Activated CD8-positive, alpha-beta memory T cell treated with anti-CD3 and anti-CD28 coated beads, Interleukin-2, amount 50 U/mL, for 1 hour (primary cell): ENCODE data around the gene PGF.

Experiments used
- DNase-seq: peaks from one replicate; pipeline ENCODE4 v3.0.0-alpha.2; 2020; ENCODE audit errors: extremely low read depth

The PGF gene

DNA sequence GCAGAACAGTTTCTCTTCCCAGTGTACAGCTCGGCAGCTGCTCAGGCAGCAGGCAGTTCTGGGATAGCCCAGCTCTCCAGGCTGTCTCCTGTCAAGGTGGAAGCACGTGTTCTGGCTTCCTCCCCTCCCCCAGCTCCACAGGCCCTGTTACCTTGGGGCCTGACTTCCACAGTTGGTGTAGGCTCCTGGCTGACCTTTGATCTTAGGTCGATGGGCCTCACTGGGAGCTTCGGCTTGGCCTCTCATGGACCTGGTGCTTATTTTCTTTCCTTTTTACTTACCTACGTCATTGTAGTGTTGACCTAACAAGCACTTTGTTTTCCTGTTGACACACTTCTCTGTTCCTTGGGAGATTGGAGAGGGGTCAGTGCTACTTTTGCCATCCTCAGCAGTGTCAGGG is 56.7 kb downstream of the PGF start:
- DNase-seq: no peak

DNA sequence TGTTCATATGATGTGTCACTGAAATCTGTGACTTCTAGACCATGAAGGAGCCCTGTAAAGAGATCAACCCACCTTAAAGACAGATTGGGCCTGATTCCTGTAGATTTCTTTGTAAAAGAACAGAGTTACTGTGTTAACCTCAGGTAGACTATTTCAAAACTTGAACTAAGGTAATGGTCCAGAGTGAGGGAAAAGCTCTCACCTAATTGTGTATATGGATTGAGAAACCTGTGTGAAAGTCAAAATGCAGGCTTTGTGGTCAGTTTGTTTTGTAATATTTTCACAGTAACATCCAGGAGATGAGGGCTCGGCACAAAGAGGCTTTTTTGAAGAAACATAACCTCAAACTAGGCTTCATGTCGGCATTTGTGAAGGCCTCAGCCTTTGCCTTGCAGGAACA is 57.3 kb downstream of the PGF start:
- DNase-seq: no peak

DNA sequence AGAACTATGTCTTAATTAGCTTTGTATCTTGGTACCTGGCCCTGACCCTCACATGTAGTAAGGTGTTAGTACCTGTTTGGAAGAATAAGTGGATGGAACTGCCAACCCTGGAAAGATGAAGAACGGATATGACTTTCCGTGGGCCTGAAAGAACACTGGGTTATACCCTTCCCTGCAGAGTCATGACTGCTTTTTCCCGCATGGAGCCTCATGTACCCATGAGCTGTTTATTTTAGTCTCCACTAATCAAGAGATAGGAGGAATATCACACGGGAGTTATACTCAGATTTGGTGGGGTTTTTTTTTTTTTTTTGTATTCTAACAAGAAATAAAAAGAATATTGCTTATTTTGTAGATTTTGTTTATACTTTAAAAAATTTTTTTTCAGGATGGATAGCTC is 57.8 kb downstream of the PGF start:
- DNase-seq: no peak

DNA sequence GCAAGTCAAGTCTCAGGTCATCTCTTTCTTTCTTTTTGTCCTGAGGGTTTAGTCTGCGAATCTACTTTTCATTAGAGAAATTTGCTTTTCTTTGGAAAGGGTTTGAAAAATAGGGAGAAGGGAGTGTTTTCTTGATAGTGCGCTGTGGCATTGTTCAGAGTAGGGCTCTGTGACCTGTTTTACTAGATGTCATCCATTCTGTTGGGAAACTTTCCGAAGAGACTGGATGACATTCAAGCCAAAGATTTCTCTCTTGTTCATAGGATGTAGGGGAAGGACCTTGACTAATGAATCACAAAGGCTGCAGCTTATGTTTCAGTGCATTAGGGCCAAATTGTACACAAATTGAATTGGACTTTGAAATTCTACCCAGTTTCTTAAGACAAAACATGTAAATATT is 59.0 kb downstream of the PGF start:
- DNase-seq: no peak

DNA sequence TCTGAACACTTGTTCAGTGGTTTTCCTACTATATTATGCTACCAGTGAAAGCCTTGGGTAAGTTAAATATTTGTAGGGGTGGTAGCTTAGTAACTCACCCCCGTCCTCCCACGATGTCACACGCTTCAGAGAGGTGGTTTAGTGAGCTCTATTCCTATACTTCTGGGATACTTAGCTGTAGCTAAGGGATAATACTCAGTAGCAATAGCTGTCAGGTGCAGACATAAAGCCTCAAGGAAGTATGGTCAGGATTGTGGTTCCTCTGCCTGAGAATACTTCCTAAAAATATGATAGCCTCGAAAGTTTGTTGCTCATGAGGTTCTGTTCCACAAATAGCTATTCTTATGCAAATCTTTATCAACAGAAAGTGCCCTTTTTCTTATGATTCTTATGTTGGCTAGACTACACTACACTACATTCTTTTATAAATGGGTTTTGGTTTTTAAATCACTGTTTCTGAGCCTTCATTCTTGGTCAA is 61.7 kb downstream of the PGF start:
- no peak for DNase-seq

- DNase-seq: no peak
Measured at GRCh38 chr14:74892745-74893144, 62.7 kb downstream of the PGF start.

DNA sequence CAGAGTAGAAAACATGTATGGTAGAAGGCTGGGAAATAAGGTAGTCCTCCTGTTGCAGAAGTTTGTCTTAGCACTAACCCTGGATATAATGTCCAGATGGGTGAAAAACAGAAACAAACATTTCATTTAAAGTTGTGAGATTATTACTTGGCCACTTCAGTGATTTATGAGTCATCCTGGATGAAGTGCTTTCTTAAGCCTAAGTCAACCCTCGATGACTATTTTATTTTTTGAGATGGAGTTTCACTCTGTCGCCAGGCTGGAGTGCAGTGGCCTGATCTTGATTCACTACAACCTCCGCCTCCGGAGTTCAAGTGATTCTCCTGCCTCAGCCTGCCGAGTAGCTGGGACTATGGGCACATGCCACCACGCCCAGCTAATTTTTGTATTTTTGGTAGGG is 63.5 kb downstream of the PGF start:
- DNase-seq: no peak
